C4-2B (cell line): ENCODE measurements around the gene RRN3.
"Not testable (repeated sequence)": the region's sequence is repeated elsewhere in the genome, so short reads cannot be mapped to it uniquely, and the experiment has no call there.

Experiments used
- CTCF ChIP-seq: fragments of 450-650 bp; conservative IDR thresholded peaks from 2 replicates; pipeline ENCODE4 v1.5.1; 2017; ENCODE audit warnings: mild to moderate bottlenecking
- ZFX ChIP-seq: fragments of 450-650 bp; IDR thresholded peaks from 2 replicates; pipeline ENCODE4 v1.6.1; 2017

- TF ChIP-seq CTCF, ZFX: not testable (repeated sequence)
Observed at GRCh38 chr16:15012941-15013340, 81.1 kb downstream of the RRN3 start.
